Neuronal stem cell (in vitro differentiated cells): ENCODE data around the gene NFKB1.

Experiments used
- DNase-seq: peaks from one replicate; pipeline ENCODE4 v3.0.0-alpha.2; 2013; ENCODE audit warnings: low spot score
- H2AFZ ChIP-seq: one replicate; pipeline ENCODE4 v1.6.1; 2013; ENCODE audit warnings: mild to moderate bottlenecking, low read length, inconsistent platforms
- H2AK5ac ChIP-seq: 2 replicates; pipeline ENCODE4 v1.6.1; 2013; ENCODE audit warnings: low read depth, mild to moderate bottlenecking, inconsistent platforms, low read length, moderate library complexity, mixed read lengths
- H2BK120ac ChIP-seq: 2 replicates; pipeline ENCODE4 v1.6.1; 2013; ENCODE audit warnings: low read depth, mild to moderate bottlenecking, inconsistent platforms, low read length, moderate library complexity, mixed read lengths
- H2BK12ac ChIP-seq: one replicate; pipeline ENCODE4 v1.6.1; 2013; ENCODE audit warnings: low read length, inconsistent platforms
- H2BK15ac ChIP-seq: 2 replicates; pipeline ENCODE4 v1.6.1; 2013; ENCODE audit warnings: mild to moderate bottlenecking, low read length, inconsistent platforms, mixed read lengths
- H2BK5ac ChIP-seq: one replicate; pipeline ENCODE4 v1.6.1; 2013; ENCODE audit warnings: inconsistent platforms, mild to moderate bottlenecking, low read length, moderate library complexity
- H3K14ac ChIP-seq: one replicate; pipeline ENCODE4 v1.6.1; 2013; ENCODE audit warnings: low read length, inconsistent platforms
- H3K18ac ChIP-seq: 2 replicates; pipeline ENCODE4 v1.6.1; 2013; ENCODE audit warnings: low read length, inconsistent platforms
- H3K23ac ChIP-seq: 2 replicates; pipeline ENCODE4 v1.6.1; 2013; ENCODE audit warnings: low read depth, mild to moderate bottlenecking, mixed read lengths, low read length, inconsistent platforms; ENCODE audit not compliant: poor library complexity
- H3K27ac ChIP-seq: replicated peaks from 3 replicates; pipeline ENCODE4 v1.5.1; 2013; ENCODE audit warnings: low read length, inconsistent platforms
- H3K27me3 ChIP-seq, 3 experiments: 2 replicates each; pipeline ENCODE4 v1.6.1; 2013; ENCODE audit warnings: low read length in 3 of 3, mild to moderate bottlenecking in 2 of 3, inconsistent platforms in 1 of 3, low read depth in 1 of 3, mixed read lengths in 1 of 3, moderate library complexity in 1 of 3; ENCODE audit not compliant: control insufficient read depth in 3 of 3, insufficient read depth in 3 of 3
- H3K36me3 ChIP-seq, 2 donors: replicated peaks in 1 of 2; 2 replicates each; pipeline ENCODE4 v1.6.1; 2013; ENCODE audit warnings: low read length in 2 of 2; ENCODE audit not compliant: control insufficient read depth in 2 of 2, insufficient read depth in 2 of 2
- H3K4ac ChIP-seq: 2 replicates; pipeline ENCODE4 v1.6.1; 2013; ENCODE audit warnings: inconsistent platforms, mild to moderate bottlenecking, low read length, moderate library complexity
- H3K4me1 ChIP-seq, 2 donors: 1 replicate in 1 of 2; 2 replicates in 1 of 2; pipeline ENCODE4 v1.6.1; 2013; ENCODE audit warnings: low read length in 2 of 2, low read depth in 1 of 2; ENCODE audit not compliant: control insufficient read depth in 2 of 2, insufficient read depth in 1 of 2
- H3K4me2 ChIP-seq: one replicate; pipeline ENCODE4 v1.6.1; 2013; ENCODE audit warnings: mild to moderate bottlenecking, low read length, inconsistent platforms; ENCODE audit not compliant: insufficient read depth, poor library complexity, severe bottlenecking
- H3K4me3 ChIP-seq, 2 donors: 2 replicates each; pipeline ENCODE4 v1.5.1; 2013; ENCODE audit warnings: low read length in 2 of 2, mild to moderate bottlenecking in 2 of 2, inconsistent platforms in 1 of 2, moderate library complexity in 1 of 2
- H3K79me1 ChIP-seq: one replicate; pipeline ENCODE4 v1.6.1; 2013; ENCODE audit warnings: low read depth, mild to moderate bottlenecking, inconsistent platforms, low read length, moderate library complexity
- H3K9ac ChIP-seq: one replicate; pipeline ENCODE4 v1.6.1; 2013; ENCODE audit warnings: mild to moderate bottlenecking, low read depth, low read length, inconsistent platforms; ENCODE audit not compliant: poor library complexity
- H3K9me3 ChIP-seq, 2 donors: replicated peaks in 1 of 2; 2 replicates each; pipeline versions ENCODE3 to v1.6.1; 2013; ENCODE audit warnings: low read length in 2 of 2, mild to moderate bottlenecking in 2 of 2, inconsistent platforms in 1 of 2, low read depth in 1 of 2, mixed read lengths in 1 of 2, moderate library complexity in 1 of 2; ENCODE audit not compliant: control insufficient read depth in 2 of 2, insufficient read depth in 1 of 2
- H4K8ac ChIP-seq: one replicate; pipeline ENCODE4 v1.6.1; 2013; ENCODE audit warnings: low read depth, mild to moderate bottlenecking, inconsistent platforms, low read length, moderate library complexity
- H4K91ac ChIP-seq: one replicate; pipeline ENCODE4 v1.6.1; 2013; ENCODE audit warnings: low read length, low read depth, mild to moderate bottlenecking, inconsistent platforms; ENCODE audit not compliant: poor library complexity
- WGBS, 2 donors: extraction: QIAGEN DNeasy Blood & Tissue Kit; methylation state at CpG; one replicate each; pipeline ENCODE4 v1.1.7; 2013; ENCODE audit warnings: missing lambda C conversion rate in 2 of 2, mixed read lengths in 1 of 2; ENCODE audit not compliant: insufficient read length in 2 of 2, insufficient replicate concordance in 1 of 2; ENCODE audit errors: extremely low coverage in 2 of 2; 5-methylcytosine and 5-hydroxymethylcytosine counted together

Gene NFKB1

DNA sequence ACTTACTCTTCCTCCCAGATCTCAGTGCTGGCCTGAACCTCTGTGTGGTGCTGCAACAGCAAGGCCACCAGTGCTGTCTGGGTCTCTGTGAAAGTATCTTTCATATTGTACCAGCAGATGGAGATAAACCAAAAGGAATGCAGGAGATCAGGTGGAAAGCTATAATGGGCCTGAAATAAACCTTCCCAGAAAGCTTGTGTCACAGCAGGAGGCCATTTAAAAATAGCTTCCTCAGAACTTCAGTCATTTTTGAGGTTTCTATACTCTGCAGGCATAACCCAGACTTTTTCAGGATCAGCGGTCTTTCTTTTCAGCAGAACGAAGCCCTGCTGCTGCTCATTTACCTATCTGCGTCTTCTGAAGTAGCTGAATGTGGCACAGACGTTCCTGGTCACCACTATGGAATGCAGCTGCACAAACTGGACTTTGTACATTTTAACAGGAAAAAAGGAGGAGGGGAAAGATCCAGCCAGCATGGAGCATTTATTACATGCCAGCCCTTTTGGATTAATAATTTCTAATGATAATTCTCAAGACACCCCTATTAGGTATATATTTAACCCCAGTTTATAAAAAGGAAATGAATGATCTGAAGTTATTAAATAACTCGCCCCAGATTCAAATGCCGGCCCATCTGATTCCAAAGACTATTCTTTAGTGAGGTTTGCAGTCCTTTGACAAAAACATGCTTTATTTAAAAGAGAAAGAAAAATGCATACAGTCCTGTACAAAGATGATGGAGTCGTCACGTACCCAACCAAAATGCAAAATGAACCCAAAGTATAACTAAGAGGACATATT is 119.7 kb downstream of the NFKB1 start:
- H3K4me1 ChIP-seq = peaks cover 0 to 13% of the 10 kb centered on the region in 2 donors
- no peak overlapping the region for H3K27ac ChIP-seq
- H4K91ac ChIP-seq = no peak overlapping the region
- no peak overlapping the region for H2BK15ac ChIP-seq
- WGBS, 2 donors = no CpG with 5 or more reads among the region's 8 CpGs
- H3K27me3 ChIP-seq = no peaks in the 10 kb centered on the region
- H3K9ac ChIP-seq = no peak overlapping the region
- peak overlapping the region in 1 of 2 donors; percentile 1 for H3K4me3 ChIP-seq
- no peaks in the 10 kb centered on the region for H3K9me3 ChIP-seq
- no peak overlapping the region for H2BK12ac ChIP-seq
- no peak overlapping the region for H2BK5ac ChIP-seq
- no peak overlapping the region for H4K8ac ChIP-seq
- H3K4ac ChIP-seq = no peak overlapping the region
- H2AK5ac ChIP-seq = no peak overlapping the region
- no peak overlapping the region for H2BK120ac ChIP-seq
- H3K79me1 ChIP-seq = no peaks in the 10 kb centered on the region
- H3K18ac ChIP-seq = no peak overlapping the region
- peak; percentile 23 for DNase-seq
- H3K4me2 ChIP-seq = no peak overlapping the region
- H3K14ac ChIP-seq = no peak overlapping the region
- H2AFZ ChIP-seq = peak overlapping the region; percentile 48
- H3K23ac ChIP-seq = no peak overlapping the region
- H3K36me3 ChIP-seq = peaks cover 0 to 11% of the 10 kb centered on the region in 2 donors

DNA sequence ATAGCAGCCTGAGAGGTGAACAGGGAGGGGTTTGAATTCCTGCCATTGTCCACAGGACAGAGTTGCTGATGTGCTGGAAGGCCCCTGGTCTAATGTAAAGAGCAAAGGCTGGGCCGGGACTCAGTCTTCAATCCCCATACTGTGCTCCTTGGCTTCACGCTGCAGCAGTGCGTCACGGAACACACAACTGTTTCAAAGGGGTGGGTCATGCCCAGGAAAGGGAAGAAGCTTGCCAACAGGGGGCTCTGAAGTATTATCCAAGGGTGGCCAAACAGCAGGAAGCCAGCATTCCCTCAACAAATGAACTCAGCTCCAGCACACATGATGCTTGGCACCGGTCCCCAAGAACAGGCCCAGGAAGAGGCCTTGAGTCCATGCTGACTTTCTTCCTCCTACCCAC is 122.5 kb downstream of the NFKB1 start:
- DNase-seq = no peak
- no CpG with 5 or more reads among the region's 5 CpGs for WGBS, 2 donors

DNA sequence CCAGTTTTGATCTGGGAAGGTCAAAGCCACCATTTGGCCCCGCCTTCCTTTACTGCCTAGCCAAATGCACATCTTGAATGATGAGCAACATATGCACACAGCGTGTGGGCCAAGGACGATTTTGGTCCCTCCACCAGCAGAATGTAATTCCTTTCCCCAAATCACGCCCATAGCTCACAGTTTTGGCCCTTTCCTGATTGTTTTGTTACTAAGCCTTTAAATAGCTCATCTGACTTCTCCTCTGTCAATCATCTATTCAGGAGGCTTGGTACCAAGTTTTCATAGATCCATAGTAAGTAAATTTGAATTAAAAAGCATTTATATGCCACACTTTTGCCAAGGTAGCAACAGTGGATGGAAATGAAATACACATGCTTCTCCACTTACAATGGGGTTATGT is 123.3 kb downstream of the NFKB1 start:
- Histone ChIP-seq H3K36me3 (no peaks in the 10 kb centered on the region), H3K18ac (no peak overlapping the region), H2BK12ac (no peak overlapping the region), H3K23ac (no peak overlapping the region), H3K9me3 (no peaks in the 10 kb centered on the region), H3K79me1 (no peaks in the 10 kb centered on the region), H3K27ac (no peak overlapping the region), H2BK120ac (no peak overlapping the region), H2AFZ (no peak overlapping the region), H4K8ac (no peak overlapping the region), H3K9ac (no peak overlapping the region), H3K4me2 (no peak overlapping the region), H2AK5ac (no peak overlapping the region), H3K4me3 (no peak overlapping the region), H2BK5ac (no peak overlapping the region), H3K4ac (no peak overlapping the region), H3K27me3 (no peaks in the 10 kb centered on the region), H2BK15ac (no peak overlapping the region), H3K4me1 (peaks cover 0 to 13% of the 10 kb centered on the region in 2 donors), H3K14ac (no peak overlapping the region), H4K91ac (no peak overlapping the region)
- no CpG with 5 or more reads among the region's 4 CpGs for WGBS, 2 donors
- DNase-seq = no peak

More for the DNA sequence above, 122.5 kb downstream of the NFKB1 start:
- H2AK5ac ChIP-seq = no peak overlapping the region
- no peak overlapping the region for H4K8ac ChIP-seq
- no peaks in the 10 kb centered on the region for H3K27me3 ChIP-seq
- H3K4ac ChIP-seq = no peak overlapping the region
- no peak overlapping the region for H2BK120ac ChIP-seq
- H3K14ac ChIP-seq = no peak overlapping the region
- H3K23ac ChIP-seq = no peak overlapping the region
- no peak overlapping the region for H2BK12ac ChIP-seq
- H3K4me3 ChIP-seq = no peak overlapping the region
- H3K79me1 ChIP-seq = no peaks in the 10 kb centered on the region
- H3K18ac ChIP-seq = no peak overlapping the region
- no peak overlapping the region for H3K4me2 ChIP-seq
- no peak overlapping the region for H3K27ac ChIP-seq
- peaks cover 0 to 13% of the 10 kb centered on the region in 2 donors for H3K4me1 ChIP-seq
- H2BK5ac ChIP-seq = no peak overlapping the region
- no peak overlapping the region for H4K91ac ChIP-seq
- H2AFZ ChIP-seq = peak overlapping the region; percentile 54
- no peaks in the 10 kb centered on the region for H3K36me3 ChIP-seq
- H2BK15ac ChIP-seq = no peak overlapping the region
- no peaks in the 10 kb centered on the region for H3K9me3 ChIP-seq
- H3K9ac ChIP-seq = no peak overlapping the region

DNA sequence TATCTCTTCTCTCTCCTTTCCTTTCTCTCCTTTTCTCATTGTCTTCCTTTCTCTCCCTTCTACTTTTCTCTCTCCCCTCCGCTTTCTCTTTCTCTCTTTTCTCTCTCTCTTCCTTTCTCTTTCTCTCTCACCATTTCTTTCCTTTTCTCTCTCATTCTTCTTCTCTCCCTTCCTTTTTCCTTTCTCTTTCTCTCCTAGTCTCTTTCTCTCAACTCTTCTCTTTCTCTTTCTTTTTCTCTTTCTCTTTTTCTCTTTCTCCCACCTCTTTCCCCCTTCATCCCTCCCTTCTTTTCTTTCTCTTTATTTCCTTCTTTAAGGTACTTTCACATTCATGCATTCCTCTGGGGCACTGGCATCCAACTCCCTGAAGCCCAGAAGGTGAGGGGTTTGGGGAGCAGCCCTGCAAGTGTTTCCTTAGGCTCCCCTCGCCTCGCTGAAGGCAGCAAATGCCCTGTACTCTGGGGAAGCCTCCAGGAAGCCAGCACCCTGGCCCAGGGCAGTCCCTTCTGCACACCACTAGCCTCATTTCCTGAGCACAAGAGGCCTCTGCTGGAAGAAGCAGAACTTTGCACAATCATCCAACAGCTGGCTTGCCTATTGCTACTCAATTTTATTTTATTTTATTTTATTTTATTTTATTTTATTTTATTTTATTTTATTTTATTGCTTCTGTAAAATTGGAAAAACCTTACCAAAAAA is 124.2 kb downstream of the NFKB1 start:
- H3K4me1 ChIP-seq = peaks cover 0 to 9% of the 10 kb centered on the region in 2 donors
- no peaks in the 10 kb centered on the region for H3K36me3 ChIP-seq
- no peak overlapping the region for H3K27ac ChIP-seq
- no peak overlapping the region for H4K8ac ChIP-seq
- H4K91ac ChIP-seq = no peak overlapping the region
- no peaks in the 10 kb centered on the region for H3K9me3 ChIP-seq
- no peaks in the 10 kb centered on the region for H3K79me1 ChIP-seq
- H3K23ac ChIP-seq = no peak overlapping the region
- no peak overlapping the region for H3K14ac ChIP-seq
- no peak overlapping the region for H3K4me3 ChIP-seq
- no peak overlapping the region for H2AFZ ChIP-seq
- H3K18ac ChIP-seq = no peak overlapping the region
- 93% methylated on average over 1 of the region's 3 CpGs; no CpG with 5 or more reads in 1 of the 2 donors for WGBS, 2 donors
- H2AK5ac ChIP-seq = no peak overlapping the region
- no peak overlapping the region for H2BK120ac ChIP-seq
- H2BK15ac ChIP-seq = no peak overlapping the region
- H3K4ac ChIP-seq = no peak overlapping the region
- no peak overlapping the region for H3K9ac ChIP-seq
- DNase-seq = no peak
- no peak overlapping the region for H2BK5ac ChIP-seq
- H2BK12ac ChIP-seq = no peak overlapping the region
- no peak overlapping the region for H3K4me2 ChIP-seq
- no peaks in the 10 kb centered on the region for H3K27me3 ChIP-seq
